CD4-positive, alpha-beta memory T cell (primary cell): Measurements from ENCODE around the gene JAK1. TPM values are rescaled to one million over a fixed set of nuclear protein-coding genes. Genes with fewer than 3 reads are reported as not detected.

Source experiments
- polyA plus RNA-seq, 2 donors: library from polyadenylated mRNA; unstranded; fragments of 300-500 nt; fragmentation: Illumina TruSeq; gene quantifications; one replicate each; pipeline ENCODE4 v1.2.3, GENCODE V29; 2021
- total RNA-seq, 2 experiments: library from RNA; stranded (reverse); gene quantifications; one replicate each; pipeline ENCODE4 v1.2.3, GENCODE V29; 2021

The JAK1 gene
- total and polyA plus RNA-seq, 4 experiments from 2014 or later: 163 to 372 (median 314) TPM

Other genes with a start within 250 kb of the JAK1 start
- gene RAVER2, start 221.5 kb downstream of the JAK1 start, total RNA-seq: 1 to 10 TPM; 1.7 to 2.1 TPM
- 1 to 10 TPM; 1.8 TPM for gene RAVER2, start 221.5 kb downstream of the JAK1 start, polyA plus RNA-seq
- gene AK4, start 181.7 kb upstream of the JAK1 start, total RNA-seq: 1 to 10 TPM; 1.3 to 1.9 TPM
- not detected for gene AK4, start 181.7 kb upstream of the JAK1 start, polyA plus RNA-seq